ENCODE measurements around the gene WWP2. TPM values are rescaled to one million over a fixed set of nuclear protein-coding genes. Genes with fewer than 3 reads are reported as not detected.
"Not testable (repeated sequence)": the region's sequence is repeated elsewhere in the genome, so short reads cannot be mapped to it uniquely, and the experiment has no call there.

Gene WWP2
- total RNA-seq, 1 donor from 2014 or later, result 40.7 TPM

DNA sequence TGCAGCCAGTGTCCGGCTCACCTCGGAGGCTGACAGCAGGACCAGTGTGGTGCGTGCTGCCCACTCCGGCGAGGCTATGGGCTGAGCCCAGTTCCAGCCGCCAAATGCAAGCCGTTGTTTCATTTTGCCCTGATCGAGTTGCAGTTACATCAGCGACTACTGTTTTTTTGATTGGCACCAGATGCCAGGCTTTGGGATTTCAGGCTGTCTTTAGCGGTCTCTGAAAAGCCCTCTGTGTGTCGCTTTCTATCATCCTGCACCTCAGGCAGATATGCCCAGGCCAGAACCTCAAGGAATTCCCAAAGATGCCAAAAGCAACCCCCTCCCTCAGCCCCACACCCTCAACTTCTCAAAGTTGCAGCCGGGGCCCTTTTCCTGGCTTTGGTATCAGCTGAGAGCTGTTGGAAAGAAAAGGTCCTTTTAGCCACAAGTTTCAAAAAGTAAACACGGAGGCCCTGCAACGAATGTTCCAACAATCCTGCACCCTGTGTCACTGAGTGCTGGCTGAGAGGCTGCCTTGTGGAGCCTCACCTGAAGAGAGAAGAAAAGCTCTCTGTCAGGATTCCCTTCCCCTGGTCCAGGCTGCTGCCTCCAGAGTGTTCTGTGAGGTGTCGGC lies 58.9 kb downstream of the WWP2 start:
- TF ChIP-seq, protein P1, sequence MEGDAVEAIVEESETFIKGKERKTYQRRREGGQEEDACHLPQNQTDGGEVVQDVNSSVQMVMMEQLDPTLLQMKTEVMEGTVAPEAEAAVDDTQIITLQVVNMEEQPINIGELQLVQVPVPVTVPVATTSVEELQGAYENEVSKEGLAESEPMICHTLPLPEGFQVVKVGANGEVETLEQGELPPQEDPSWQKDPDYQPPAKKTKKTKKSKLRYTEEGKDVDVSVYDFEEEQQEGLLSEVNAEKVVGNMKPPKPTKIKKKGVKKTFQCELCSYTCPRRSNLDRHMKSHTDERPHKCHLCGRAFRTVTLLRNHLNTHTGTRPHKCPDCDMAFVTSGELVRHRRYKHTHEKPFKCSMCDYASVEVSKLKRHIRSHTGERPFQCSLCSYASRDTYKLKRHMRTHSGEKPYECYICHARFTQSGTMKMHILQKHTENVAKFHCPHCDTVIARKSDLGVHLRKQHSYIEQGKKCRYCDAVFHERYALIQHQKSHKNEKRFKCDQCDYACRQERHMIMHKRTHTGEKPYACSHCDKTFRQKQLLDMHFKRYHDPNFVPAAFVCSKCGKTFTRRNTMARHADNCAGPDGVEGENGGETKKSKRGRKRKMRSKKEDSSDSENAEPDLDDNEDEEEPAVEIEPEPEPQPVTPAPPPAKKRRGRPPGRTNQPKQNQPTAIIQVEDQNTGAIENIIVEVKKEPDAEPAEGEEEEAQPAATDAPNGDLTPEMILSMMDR (IDR thresholded peaks at IDR 0.05; ENCODE audit: insufficient read depth, low read length, poor library complexity, severe bottlenecking), result no peak
- DNase-seq (ENCODE audit: low read depth), result no peak
- H3K27me3 ChIP-seq (ENCODE audit: control insufficient read depth, insufficient read depth, low read length), result no peaks in the 10 kb centered on the region
- no peak overlapping the region for H3K4me3 ChIP-seq (ENCODE audit: low read depth, low read length)
- H3K36me3 ChIP-seq (ENCODE audit: control insufficient read depth, insufficient read depth, low read length), result no peaks in the 10 kb centered on the region

DNA sequence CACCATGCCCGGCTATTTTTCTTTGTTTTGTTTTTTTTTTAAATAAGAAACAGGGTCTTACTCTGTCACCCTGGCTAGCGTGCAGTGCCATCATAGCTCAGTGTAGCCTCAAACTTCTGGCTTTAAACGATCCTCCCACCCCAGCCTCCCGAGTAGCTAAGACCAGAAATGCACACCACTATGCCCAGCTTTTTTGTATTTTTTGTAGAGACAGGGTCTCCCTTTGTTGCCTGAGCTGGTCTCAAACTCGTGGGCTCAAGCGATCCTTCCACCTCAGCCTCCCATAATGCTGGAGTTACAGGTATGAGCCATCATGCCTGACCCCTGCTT lies 59.7 kb downstream of the WWP2 start:
- no peaks in the 10 kb centered on the region for H3K27me3 ChIP-seq (ENCODE audit: control insufficient read depth, insufficient read depth, low read length)
- H3K4me3 ChIP-seq (ENCODE audit: low read depth, low read length), result no peak overlapping the region
- TF ChIP-seq, protein P1 (IDR thresholded peaks at IDR 0.05; ENCODE audit: insufficient read depth, low read length, poor library complexity, severe bottlenecking), result no peak
- DNase-seq (ENCODE audit: low read depth), result no peak
- H3K36me3 ChIP-seq (ENCODE audit: control insufficient read depth, insufficient read depth, low read length), result no peaks in the 10 kb centered on the region

DNA sequence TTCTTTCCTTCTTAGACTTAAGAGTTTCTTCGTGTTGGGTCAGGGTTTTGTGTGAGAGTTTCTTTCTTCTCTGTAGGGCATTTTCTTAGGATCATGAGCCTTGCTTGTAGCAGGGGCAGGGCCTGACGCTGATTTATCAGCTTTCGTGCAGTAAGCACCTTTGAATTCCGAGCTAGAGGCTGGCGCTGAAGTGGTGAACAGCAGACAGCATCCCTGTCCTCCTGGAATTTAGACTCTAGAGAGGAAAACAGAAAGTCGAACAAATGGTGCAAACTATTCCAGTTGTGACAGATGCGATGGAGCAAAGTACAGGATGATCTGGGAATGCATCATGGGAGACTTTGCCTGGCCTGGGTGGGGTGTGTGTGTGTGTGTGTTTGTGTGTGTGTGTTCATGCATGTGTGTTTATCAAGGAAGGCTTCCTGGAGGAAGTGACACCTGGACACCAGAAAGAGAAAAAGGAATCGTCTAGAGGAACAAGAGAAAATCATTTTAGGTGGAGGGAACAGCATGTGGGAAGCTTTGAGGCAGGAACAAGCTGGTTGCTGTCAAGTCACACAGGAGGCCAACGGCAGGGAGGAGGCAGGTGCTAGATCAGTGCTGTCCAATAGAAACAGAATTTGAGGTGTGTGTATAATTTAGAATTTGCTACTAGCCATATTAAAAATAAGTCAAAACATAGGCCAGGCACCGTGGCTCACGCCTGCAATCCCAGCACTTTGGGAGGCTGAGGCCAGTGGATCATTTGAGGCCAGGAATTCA lies 60.2 kb downstream of the WWP2 start:
- Histone ChIP-seq H3K36me3 (ENCODE audit: control insufficient read depth, insufficient read depth, low read length) (no peaks in the 10 kb centered on the region), H3K4me3 (ENCODE audit: low read depth, low read length) (no peak overlapping the region), H3K27me3 (ENCODE audit: control insufficient read depth, insufficient read depth, low read length) (no peaks in the 10 kb centered on the region)
- no peak for DNase-seq (ENCODE audit: low read depth)
- TF ChIP-seq, protein P1 (IDR thresholded peaks at IDR 0.05; ENCODE audit: insufficient read depth, low read length, poor library complexity, severe bottlenecking), result no peak

DNA sequence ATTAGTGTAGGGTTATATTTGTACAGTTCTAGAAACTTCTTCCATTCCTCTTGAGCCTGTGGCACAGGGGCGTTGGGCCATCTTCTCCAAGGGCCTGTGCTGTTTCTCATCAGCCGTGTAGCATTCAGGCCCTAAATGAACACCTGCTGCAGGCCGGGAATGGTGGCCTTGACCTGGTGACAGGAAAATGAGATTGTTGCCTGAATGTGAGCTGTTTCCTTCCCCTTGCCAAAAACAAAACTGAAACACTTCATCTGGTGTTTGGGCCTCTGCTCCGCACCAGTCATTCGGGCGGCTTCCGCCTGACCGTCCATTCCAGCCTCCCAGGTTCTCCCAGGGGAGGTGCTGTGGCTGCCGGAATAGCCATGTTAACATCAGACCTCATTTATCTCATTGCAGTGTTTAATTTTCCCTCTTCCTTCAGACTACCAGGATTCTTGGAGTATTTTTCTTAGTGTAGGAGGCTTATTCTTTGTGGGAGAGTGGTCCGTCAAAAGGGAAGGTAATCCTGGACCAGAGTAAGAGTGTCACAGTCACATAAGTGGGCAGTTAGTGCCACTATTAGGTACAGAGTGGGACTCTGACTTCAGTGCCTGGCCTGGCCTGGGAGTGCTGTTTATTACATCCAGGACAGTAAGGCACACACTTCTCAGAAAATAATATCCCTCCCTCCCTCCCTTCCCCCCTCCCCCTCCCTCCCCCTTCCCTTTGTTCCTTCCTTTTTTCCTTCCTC lies 61.9 kb downstream of the WWP2 start:
- TF ChIP-seq, protein P1 (IDR thresholded peaks at IDR 0.05; ENCODE audit: insufficient read depth, low read length, poor library complexity, severe bottlenecking), result no peak
- no peaks in the 10 kb centered on the region for H3K27me3 ChIP-seq (ENCODE audit: control insufficient read depth, insufficient read depth, low read length)

DNA sequence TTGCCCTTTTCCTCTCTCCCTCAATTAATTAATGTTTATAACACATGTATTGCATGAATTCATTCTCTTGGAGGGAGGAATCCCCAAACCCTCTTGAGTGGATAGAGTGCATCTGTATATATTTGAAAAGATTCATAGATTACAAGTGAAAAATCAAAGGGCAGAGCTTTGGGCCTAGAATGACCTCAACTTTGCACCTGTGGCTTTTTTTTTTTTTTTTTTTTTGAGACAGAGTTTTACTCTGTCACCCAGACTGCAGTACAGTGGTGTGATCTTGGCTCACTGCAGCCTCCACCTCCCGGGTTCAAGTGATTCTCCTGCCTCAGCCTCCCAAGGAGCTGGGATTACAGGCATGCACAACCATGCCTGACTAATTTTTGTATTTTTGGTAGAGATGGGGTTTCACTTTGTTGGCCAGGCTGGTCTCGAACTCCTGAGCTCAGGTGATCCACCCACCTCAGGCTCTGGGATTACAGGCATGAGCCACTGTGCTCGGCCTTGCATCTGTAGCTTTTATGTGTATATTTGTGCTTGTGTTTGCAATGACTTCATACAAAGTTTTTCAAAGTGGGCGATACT lies 62.5 kb downstream of the WWP2 start:
- not testable (repeated sequence) for H3K36me3 ChIP-seq (ENCODE audit: control insufficient read depth, insufficient read depth, low read length); DNase-seq (ENCODE audit: low read depth)

More for the DNA sequence above, 61.9 kb downstream of the WWP2 start:
- H3K4me3 ChIP-seq (ENCODE audit: low read depth, low read length), result no peak overlapping the region
- H3K36me3 ChIP-seq (ENCODE audit: control insufficient read depth, insufficient read depth, low read length), result no peaks in the 10 kb centered on the region
- DNase-seq (ENCODE audit: low read depth), result no peak

DNA sequence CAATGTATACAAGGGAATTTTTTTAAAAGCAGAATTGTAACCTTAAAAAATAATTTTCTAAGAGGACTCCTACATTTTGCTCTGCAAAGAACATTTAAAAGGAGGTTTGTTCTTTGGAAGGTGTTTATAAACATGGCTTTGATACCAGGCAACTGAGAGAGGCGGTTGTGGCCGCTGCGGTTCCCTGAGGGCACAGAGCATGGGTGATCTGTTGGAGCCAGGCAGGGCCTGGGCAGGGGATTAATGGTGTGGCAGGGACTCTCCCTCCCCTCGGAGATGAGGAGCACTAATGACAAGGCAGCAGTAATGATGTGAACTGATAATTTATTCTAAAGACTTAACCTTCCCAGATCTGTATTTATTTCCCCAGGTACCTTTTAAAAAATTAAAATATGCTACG lies 65.4 kb downstream of the WWP2 start:
- H3K4me3 ChIP-seq (ENCODE audit: low read depth, low read length), result no peak overlapping the region
- H3K27me3 ChIP-seq (ENCODE audit: control insufficient read depth, insufficient read depth, low read length), result no peaks in the 10 kb centered on the region
- H3K36me3 ChIP-seq (ENCODE audit: control insufficient read depth, insufficient read depth, low read length), result no peaks in the 10 kb centered on the region
- no peak for DNase-seq (ENCODE audit: low read depth)
- TF ChIP-seq, protein P1 (IDR thresholded peaks at IDR 0.05; ENCODE audit: insufficient read depth, low read length, poor library complexity, severe bottlenecking), result no peak

More for the DNA sequence above, 62.5 kb downstream of the WWP2 start:
- not testable (repeated sequence) for H3K4me3 ChIP-seq (ENCODE audit: low read depth, low read length); H3K27me3 ChIP-seq (ENCODE audit: control insufficient read depth, insufficient read depth, low read length)

Measured in kidney epithelial cell (primary cell).